Stomach (tissue), 9 donors: ENCODE results near the gene RESF1. TPM values are rescaled to one million over a fixed set of nuclear protein-coding genes. Genes with fewer than 3 reads are reported as not detected.
A peak's percentile ranks its signal among the peaks of the same experiment; 100 is the strongest.

Experiments used
- DNase-seq, 2 donors: peaks; one replicate each; pipeline versions ENCODE4 v3.0.0 to v3.0.0-alpha.2; 2013 to 2019
- H3K27ac ChIP-seq, 5 donors: fragments of 200-600 bp in 4 of 5; sonication (generic) in 4 of 5; one replicate each; pipeline ENCODE4 v1.5.1; 2013 to 2019; ENCODE audit warnings: mild to moderate bottlenecking in 1 of 5, moderate library complexity in 1 of 5
- H3K27me3 ChIP-seq, 3 donors: fragments of 200-600 bp; sonication (generic); one replicate each; pipeline ENCODE4 v1.5.1; 2017 to 2019; ENCODE audit warnings: mixed run types in 1 of 3
- H3K36me3 ChIP-seq, 4 donors: fragments of 200-600 bp; sonication (generic); 1 replicate in 3 of 4; 2 replicates in 1 of 4; pipeline ENCODE4 v1.5.1; 2016 to 2019
- H3K4me1 ChIP-seq, 4 donors: fragments of 200-600 bp; sonication (generic); one replicate each; pipeline ENCODE4 v1.5.1; 2016 to 2019
- H3K4me3 ChIP-seq, 4 donors: fragments of 200-600 bp; sonication (generic) in 3 of 4; one replicate each; pipeline ENCODE4 v1.5.1; 2016 to 2019; ENCODE audit warnings: mild to moderate bottlenecking in 1 of 4
- H3K9me3 ChIP-seq, 4 donors: fragments of 200-600 bp; sonication (generic); one replicate each; pipeline ENCODE4 v1.5.1; 2016 to 2019
- EP300 ChIP-seq: sonication (generic); formaldehyde crosslinking; IDR thresholded peaks from one replicate; pipeline ENCODE4 v1.6.1; 2017; ENCODE audit warnings: antibody characterized with exemption
- POLR2A ChIP-seq, 4 donors: fragments of 450-650 bp; IDR thresholded peaks; one replicate each; pipeline ENCODE4 v1.6.1; 2016; ENCODE audit warnings: antibody characterized with exemption in 4 of 4, control low read depth in 2 of 4, mild to moderate bottlenecking in 1 of 4, moderate library complexity in 1 of 4
- POLR2AphosphoS5 ChIP-seq, 3 donors: sonication (generic); formaldehyde crosslinking; IDR thresholded peaks; one replicate each; pipeline ENCODE4 v1.6.1; 2016; ENCODE audit warnings: antibody characterized with exemption in 3 of 3
- WGBS, 5 donors: extraction: QIAGEN DNeasy Blood & Tissue Kit in 3 of 5; methylation state at CpG; one replicate each; pipeline versions ENCODE4 v1.1.5 to v1.1.7; 2013 to 2018; 5-methylcytosine and 5-hydroxymethylcytosine counted together
- intact Hi-C: fragments of 100-400 bp; cut with DNase I; formaldehyde crosslinking; loops from one replicate; pipeline ENCODE4 v1.15.1; 2023; ENCODE audit warnings: low total_unique reads
- polyA plus RNA-seq, 3 donors: library from polyadenylated mRNA; stranded (reverse); fragments of 200-250 nt; gene quantifications; one replicate each; pipeline ENCODE4 v1.2.3, GENCODE V29; 2013
- total RNA-seq, 5 donors: library from RNA; depleted of rRNA; stranded (reverse); fragments of >200 nt; gene quantifications; one replicate each; pipeline versions ENCODE4 v1.1.0 to v1.2.3, GENCODE V29; 2014 to 2016
- TF ChIP-seq, protein P1 (sequence below), 7 experiments: fragments of 450-650 bp in 4 of 7; fragments of 200-600 bp in 3 of 7; sonication (generic) in 3 of 7; IDR thresholded peaks; one replicate each; pipeline ENCODE4 v1.5.1; 2016 to 2019; ENCODE audit warnings: antibody characterized with exemption in 7 of 7, control low read depth in 2 of 7, mild to moderate bottlenecking in 1 of 7
- donor health status: healthy with polysubstance abuse.
- donor health status: Bipolar disorder and iron deficiency.
- donor health status: healthy.

The RESF1 gene
- total and polyA plus RNA-seq, 8 donors: 15.4 to 255 (median 51.9) TPM

DNA sequence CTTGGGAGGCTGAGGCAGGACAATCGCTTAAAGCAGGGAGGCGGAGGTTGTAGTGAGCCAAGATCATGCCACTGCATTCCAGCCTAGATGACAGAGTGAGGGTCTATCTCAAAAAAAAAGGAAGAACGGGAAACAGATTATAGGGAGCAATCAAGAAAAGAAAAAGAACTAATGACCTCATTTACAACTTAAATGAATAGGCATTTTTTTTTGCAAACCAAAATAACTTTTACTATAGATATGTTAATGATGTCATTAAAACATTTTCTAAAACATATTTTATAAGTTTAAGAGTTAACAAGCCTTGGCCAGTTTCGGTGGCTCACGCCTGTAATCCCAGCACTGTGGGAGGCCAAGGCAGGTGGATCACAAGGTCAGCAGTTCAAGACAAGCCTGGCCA, 6.8 kb upstream of the RESF1 start:
- intact Hi-C loops: no loop called here
- Histone ChIP-seq H3K4me1 (peaks cover 0 to 7% (median 0%) of the 10 kb centered on the region in 4 donors), H3K36me3 (no peaks in the 10 kb centered on the region), H3K27me3 (no peaks in the 10 kb centered on the region), H3K4me3 (no peak overlapping the region), H3K27ac (no peak overlapping the region), H3K9me3 (peaks cover 0 to 9% (median 3%) of the 10 kb centered on the region in 4 donors)
- no peak for DNase-seq
- 89 to 99% (median 95%) methylated on average over 5 of the region's 5 CpGs for WGBS, 5 donors
- TF ChIP-seq POLR2AphosphoS5 (IDR thresholded peaks at IDR 0.05) (no peak), EP300 (no peak), POLR2A (IDR thresholded peaks at IDR 0.05) (no peak)
- TF ChIP-seq, protein P1, sequence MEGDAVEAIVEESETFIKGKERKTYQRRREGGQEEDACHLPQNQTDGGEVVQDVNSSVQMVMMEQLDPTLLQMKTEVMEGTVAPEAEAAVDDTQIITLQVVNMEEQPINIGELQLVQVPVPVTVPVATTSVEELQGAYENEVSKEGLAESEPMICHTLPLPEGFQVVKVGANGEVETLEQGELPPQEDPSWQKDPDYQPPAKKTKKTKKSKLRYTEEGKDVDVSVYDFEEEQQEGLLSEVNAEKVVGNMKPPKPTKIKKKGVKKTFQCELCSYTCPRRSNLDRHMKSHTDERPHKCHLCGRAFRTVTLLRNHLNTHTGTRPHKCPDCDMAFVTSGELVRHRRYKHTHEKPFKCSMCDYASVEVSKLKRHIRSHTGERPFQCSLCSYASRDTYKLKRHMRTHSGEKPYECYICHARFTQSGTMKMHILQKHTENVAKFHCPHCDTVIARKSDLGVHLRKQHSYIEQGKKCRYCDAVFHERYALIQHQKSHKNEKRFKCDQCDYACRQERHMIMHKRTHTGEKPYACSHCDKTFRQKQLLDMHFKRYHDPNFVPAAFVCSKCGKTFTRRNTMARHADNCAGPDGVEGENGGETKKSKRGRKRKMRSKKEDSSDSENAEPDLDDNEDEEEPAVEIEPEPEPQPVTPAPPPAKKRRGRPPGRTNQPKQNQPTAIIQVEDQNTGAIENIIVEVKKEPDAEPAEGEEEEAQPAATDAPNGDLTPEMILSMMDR (IDR thresholded peaks at IDR 0.05): no peak

DNA sequence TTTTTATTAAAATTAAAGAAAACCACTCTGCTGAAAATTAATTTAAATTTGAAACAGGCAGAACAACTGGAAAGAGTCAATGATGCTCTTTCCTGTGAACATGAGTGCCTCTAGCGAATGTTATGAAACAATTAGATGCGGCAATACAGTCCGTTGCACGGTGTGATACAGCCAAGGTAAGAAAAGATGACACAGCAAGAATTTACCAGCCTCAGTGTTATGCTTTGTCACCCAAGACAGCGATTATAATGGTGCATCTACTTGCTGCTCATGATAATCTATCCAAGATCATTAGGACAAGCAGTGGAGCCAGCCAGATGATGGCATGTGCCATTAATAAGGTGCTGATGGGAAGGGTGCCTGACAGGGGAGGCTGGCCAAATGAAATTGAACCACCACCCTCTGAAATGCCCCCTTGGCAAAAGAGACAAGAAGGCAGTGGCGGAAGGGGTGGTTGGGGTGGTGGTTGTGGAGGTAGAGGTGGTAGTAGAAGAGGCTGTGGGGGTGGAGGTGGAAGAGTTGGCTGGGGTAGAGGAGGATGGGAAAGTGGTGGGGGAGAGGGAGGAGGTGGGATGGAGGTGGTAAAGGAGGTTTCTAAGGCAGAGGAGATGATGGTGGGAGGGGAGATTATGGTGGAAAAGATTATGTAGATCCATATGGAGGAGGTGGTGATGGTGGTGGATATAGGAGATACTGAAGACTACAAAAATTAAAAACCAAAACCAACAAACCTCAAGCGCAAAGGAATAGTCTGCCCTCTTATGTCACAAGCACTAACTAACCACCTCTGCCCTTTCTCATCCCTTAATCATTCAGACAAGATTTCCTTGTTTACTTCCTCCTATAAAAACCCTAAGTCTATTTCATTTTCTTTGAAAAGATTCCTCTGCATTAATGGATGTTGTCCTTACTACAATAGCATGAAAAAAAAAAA, 4.0 kb upstream of the RESF1 start:
- Histone ChIP-seq H3K4me3 (no peak overlapping the region), H3K4me1 (peaks cover 0 to 21% (median 9%) of the 10 kb centered on the region in 4 donors), H3K27ac (no peak overlapping the region), H3K36me3 (no peaks in the 10 kb centered on the region), H3K9me3 (no peaks in the 10 kb centered on the region), H3K27me3 (no peaks in the 10 kb centered on the region)
- WGBS, 5 donors: 94 to 97% (median 95%) methylated on average over 7 of the region's 7 CpGs
- no peak for DNase-seq
- intact Hi-C loops: no loop called here
- no peak for TF ChIP-seq POLR2A (IDR thresholded peaks at IDR 0.05)
- TF ChIP-seq, protein P1 (IDR thresholded peaks at IDR 0.05): no peak

DNA sequence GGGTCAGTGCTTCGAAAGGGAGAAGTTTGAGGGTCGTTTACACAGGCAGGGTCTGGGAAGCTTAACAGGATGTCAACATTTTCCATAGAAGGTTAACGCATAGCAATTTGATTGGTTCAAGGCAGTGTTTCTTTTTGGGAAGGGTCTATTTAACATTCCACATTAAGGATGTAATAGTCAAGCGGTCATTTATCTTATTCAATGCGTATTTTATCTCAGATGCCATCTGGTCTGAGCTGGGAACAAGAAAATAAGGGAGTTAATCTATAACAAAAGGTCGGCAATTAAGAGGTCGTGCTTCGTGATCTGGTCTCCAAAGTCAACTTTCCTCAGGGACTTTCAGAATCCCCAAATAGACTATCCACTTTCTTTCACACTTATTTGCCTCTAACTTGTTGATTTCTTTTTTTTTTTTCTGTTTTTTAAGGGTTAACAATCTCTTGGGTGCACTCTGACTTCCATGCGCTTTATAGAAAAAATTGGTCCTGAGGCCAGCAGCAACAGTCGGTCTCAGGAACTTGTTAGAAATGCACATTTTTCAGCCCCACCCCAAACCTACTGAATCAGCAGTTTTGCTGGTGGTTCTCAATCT, 550 bp upstream of the RESF1 start:
- Histone ChIP-seq H3K4me3 (peak overlapping the region; percentile 63 to 81 (median 66)), H3K9me3 (no peaks in the 10 kb centered on the region), H3K27me3 (no peaks in the 10 kb centered on the region), H3K36me3 (peaks cover 0 to 21% (median 16%) of the 10 kb centered on the region in 4 donors), H3K27ac (peak overlapping the region; percentile 93 to 98 (median 95)), H3K4me1 (peaks cover 17 to 56% (median 38%) of the 10 kb centered on the region in 4 donors)
- TF ChIP-seq, protein P1 (IDR thresholded peaks at IDR 0.05): no peak
- TF ChIP-seq POLR2A (IDR thresholded peaks at IDR 0.05) (no peak), EP300 (no peak), POLR2AphosphoS5 (IDR thresholded peaks at IDR 0.05) (no peak)
- intact Hi-C loops: no loop called here
- DNase-seq: peak in 1 of 2 donors; percentile 38
- 3 to 7% (median 5%) methylated on average over 10 of the region's 10 CpGs for WGBS, 5 donors

DNA sequence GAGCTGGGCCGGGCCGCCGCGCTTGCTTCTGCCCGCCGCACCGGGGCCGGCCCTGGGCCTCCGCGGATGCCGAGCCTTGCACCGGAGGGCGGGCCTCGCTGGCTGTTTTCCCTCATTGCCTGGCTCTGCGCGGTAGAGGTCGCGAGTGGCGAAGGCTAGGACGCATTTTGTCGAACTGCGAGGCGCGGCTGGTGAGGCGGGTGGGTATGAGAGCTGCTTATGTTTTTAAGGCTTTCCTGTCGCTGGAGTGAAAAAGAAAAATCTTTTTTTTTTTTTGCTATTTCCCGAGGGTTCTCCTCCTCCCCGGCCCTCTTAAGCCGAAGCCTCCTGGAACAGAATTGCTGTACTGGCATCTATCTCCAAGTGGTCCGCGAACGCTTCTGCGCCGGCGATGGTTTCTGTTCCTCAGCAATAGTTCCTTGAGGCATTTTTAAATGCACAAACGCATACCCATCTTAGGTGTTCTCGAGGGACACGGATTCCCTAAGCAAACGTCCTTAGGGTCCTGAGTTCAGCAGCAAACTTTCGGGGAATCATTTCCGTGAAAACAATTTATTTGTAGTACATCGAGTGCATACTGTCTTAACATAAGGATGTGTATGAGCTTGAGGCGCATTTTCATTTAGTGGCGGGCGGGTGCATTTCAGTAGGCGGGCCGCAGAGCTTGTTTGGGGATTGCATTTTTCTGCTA, 631 bp downstream of the RESF1 start:
- Histone ChIP-seq H3K36me3 (peaks cover 0 to 32% (median 25%) of the 10 kb centered on the region in 4 donors), H3K9me3 (no peaks in the 10 kb centered on the region), H3K4me1 (peaks cover 17 to 61% (median 40%) of the 10 kb centered on the region in 4 donors), H3K27ac (peak overlapping the region; percentile 93 to 98 (median 95)), H3K27me3 (no peaks in the 10 kb centered on the region), H3K4me3 (peak overlapping the region; percentile 63 to 81 (median 66))
- 0% methylated on average over 31 to 47 of the region's 47 CpGs for WGBS, 5 donors
- peak; percentile 69 to 87 for DNase-seq
- TF ChIP-seq POLR2A (IDR thresholded peaks at IDR 0.05): no peak
- no peak for TF ChIP-seq EP300
- TF ChIP-seq POLR2AphosphoS5 (IDR thresholded peaks at IDR 0.05): no peak
- TF ChIP-seq, protein P1 (IDR thresholded peaks at IDR 0.05): no peak
- intact Hi-C loops: no loop called here
